ENCODE data around the gene TAX1BP1. TPM values are rescaled to one million over a fixed set of nuclear protein-coding genes. Genes with fewer than 3 reads are reported as not detected.

The TAX1BP1 gene
- polyA plus RNA-seq, 1 donor (not counting 4 experiments of a cell fraction or from before 2014, with no cell fraction given) = 102 TPM

DNA sequence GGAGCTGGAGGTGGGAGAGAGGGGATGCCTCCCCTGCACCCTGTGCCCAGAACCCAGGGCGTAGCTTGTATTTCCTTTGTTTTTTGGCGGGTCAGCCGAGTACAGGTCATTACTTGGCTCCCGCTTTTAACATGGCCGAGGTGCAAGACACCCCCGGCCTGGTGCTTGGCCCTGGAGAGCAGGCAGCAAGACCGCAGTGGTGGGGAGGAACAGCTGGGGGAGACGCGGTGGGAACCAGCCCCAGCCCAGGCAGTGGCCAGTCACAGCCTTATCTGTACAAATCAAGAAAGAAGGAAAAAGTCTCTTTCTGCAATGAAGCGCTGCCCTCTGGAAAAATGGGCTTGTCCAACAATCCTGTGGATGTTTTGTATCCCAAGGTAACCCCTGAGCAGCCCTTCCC, 99.1 kb downstream of the TAX1BP1 start:
- no peaks in the 10 kb centered on the region for H3K79me2 ChIP-seq (ENCODE audit: control insufficient read depth, insufficient read depth, low read length)
- TF ChIP-seq EZH2 (IDR thresholded peaks at IDR 0.05; ENCODE audit: low read length) (no peak), CTCF (optimal IDR thresholded peaks at IDR 0.05 in 1 of 3, IDR thresholded peaks at IDR 0.05 in 1 of 3, conservative IDR thresholded peaks at IDR 0.05 in 1 of 3; ENCODE audit: extremely low read depth in 1 of 3, insufficient read depth in 2 of 3, low read length in 3 of 3) (no peak)

DNA sequence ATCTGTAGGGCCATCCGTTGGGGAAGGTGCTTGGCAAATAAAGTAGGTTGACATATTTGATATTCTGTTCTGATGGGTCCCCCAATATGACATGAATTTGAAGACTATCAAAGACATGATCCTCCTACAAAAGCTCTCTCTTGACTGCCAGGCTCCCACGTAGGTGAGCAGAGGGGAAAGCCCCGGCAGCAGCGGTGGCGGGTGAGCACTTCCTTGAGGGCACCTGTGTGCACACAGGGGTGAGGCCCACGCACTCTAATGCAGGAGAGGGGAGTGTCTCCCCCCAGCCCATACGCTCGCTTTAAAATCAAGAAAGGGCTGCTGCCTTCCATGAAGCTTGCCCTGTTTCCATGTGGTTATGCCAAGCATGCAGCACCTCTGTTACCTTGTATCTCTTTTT, 100.4 kb downstream of the TAX1BP1 start:
- Histone ChIP-seq H4K20me1 (ENCODE audit: control insufficient read depth, extremely low read depth, insufficient read depth, low read length) (no peaks in the 10 kb centered on the region), H3K79me2 (ENCODE audit: control insufficient read depth, insufficient read depth, low read length) (no peaks in the 10 kb centered on the region), H3K4me1 (ENCODE audit: control insufficient read depth, extremely low read depth, insufficient read depth, low read length) (no peaks in the 10 kb centered on the region), H3K27me3 (ENCODE audit: control insufficient read depth, extremely low read depth, insufficient read depth, low read length) (no peaks in the 10 kb centered on the region), H3K36me3 (ENCODE audit: control insufficient read depth in 2 of 2, extremely low read depth in 1 of 2, insufficient read depth in 2 of 2, low read length in 2 of 2) (peaks cover 0 to 6% of the 10 kb centered on the region in 2 experiments), H3K4me3 (ENCODE audit: control insufficient read depth in 2 of 3, extremely low read depth in 1 of 3, insufficient read depth in 2 of 3, low read depth in 1 of 3, low read length in 3 of 3) (no peak overlapping the region), H3K9me1 (ENCODE audit: control insufficient read depth, extremely low read depth, insufficient read depth, low read length) (no peaks in the 10 kb centered on the region), H2AFZ (ENCODE audit: control insufficient read depth, low read length) (no peak overlapping the region), H3K4me2 (ENCODE audit: control insufficient read depth, extremely low read depth, insufficient read depth, low read depth, low read length) (no peak overlapping the region), H3K9me3 (ENCODE audit: control insufficient read depth, low read depth, low read length) (no peaks in the 10 kb centered on the region), H3K27ac (ENCODE audit: control insufficient read depth, insufficient read depth, low read length) (no peak overlapping the region), H3K9ac (ENCODE audit: control insufficient read depth, extremely low read depth, insufficient read depth, low read length) (no peak overlapping the region)
- TF ChIP-seq CTCF (optimal IDR thresholded peaks at IDR 0.05 in 1 of 3, IDR thresholded peaks at IDR 0.05 in 1 of 3, conservative IDR thresholded peaks at IDR 0.05 in 1 of 3; ENCODE audit: extremely low read depth in 1 of 3, insufficient read depth in 2 of 3, low read length in 3 of 3) (no peak), EZH2 (IDR thresholded peaks at IDR 0.05; ENCODE audit: low read length) (no peak)
- dilution Hi-C loops (cut with MboI; ENCODE audit: extremely low pct_ligation_motif_present, low sequenced_read_pairs) = no loop called here
- DNase-seq (ENCODE audit: low read depth, low spot score) (no peak), FAIRE-seq (no peak)

More for the DNA sequence above, 99.1 kb downstream of the TAX1BP1 start:
- Histone ChIP-seq H4K20me1 (ENCODE audit: control insufficient read depth, extremely low read depth, insufficient read depth, low read length) (no peaks in the 10 kb centered on the region), H3K27ac (ENCODE audit: control insufficient read depth, insufficient read depth, low read length) (no peak overlapping the region), H3K27me3 (ENCODE audit: control insufficient read depth, extremely low read depth, insufficient read depth, low read length) (no peaks in the 10 kb centered on the region), H3K4me1 (ENCODE audit: control insufficient read depth, extremely low read depth, insufficient read depth, low read length) (no peaks in the 10 kb centered on the region), H3K36me3 (ENCODE audit: control insufficient read depth in 2 of 2, extremely low read depth in 1 of 2, insufficient read depth in 2 of 2, low read length in 2 of 2) (peaks cover 0 to 6% of the 10 kb centered on the region in 2 experiments), H3K4me3 (ENCODE audit: control insufficient read depth in 2 of 3, extremely low read depth in 1 of 3, insufficient read depth in 2 of 3, low read depth in 1 of 3, low read length in 3 of 3) (no peak overlapping the region), H2AFZ (ENCODE audit: control insufficient read depth, low read length) (no peak overlapping the region), H3K9ac (ENCODE audit: control insufficient read depth, extremely low read depth, insufficient read depth, low read length) (no peak overlapping the region), H3K9me3 (ENCODE audit: control insufficient read depth, low read depth, low read length) (no peaks in the 10 kb centered on the region), H3K9me1 (ENCODE audit: control insufficient read depth, extremely low read depth, insufficient read depth, low read length) (no peaks in the 10 kb centered on the region), H3K4me2 (ENCODE audit: control insufficient read depth, extremely low read depth, insufficient read depth, low read depth, low read length) (no peak overlapping the region)
- FAIRE-seq (no peak), DNase-seq (ENCODE audit: low read depth, low spot score) (no peak)
- dilution Hi-C loops (cut with MboI; ENCODE audit: extremely low pct_ligation_motif_present, low sequenced_read_pairs) = no loop called here
